Naive thymus-derived CD8-positive, alpha-beta T cell (primary cell): ENCODE measurements around the gene NOS1AP. TPM values are rescaled to one million over a fixed set of nuclear protein-coding genes. Genes with fewer than 3 reads are reported as not detected.
"Not testable (repeated sequence)": the region's sequence is repeated elsewhere in the genome, so short reads cannot be mapped to it uniquely, and the experiment has no call there.

Experiments
- ATAC-seq, 2 donors: fragments of 150-1000 bp; cut with Tn5 transposase in 1 of 2; sonication (Bioruptor Pico), chemical (Tn5 transposase) in 1 of 2; 1 replicate in 1 of 2; 2 replicates in 1 of 2; pipeline ENCODE4 v1.10.0; 2021; ENCODE audit warnings: mild to moderate bottlenecking in 2 of 2, moderate library complexity in 2 of 2
- POLR2A ChIA-PET: fragments of 350-600 bp; sonication (Branson Sonifier 250); formaldehyde crosslinking; loops from one replicate; lab custom pipeline; 2021; ENCODE audit warnings: antibody characterized with exemption; lab: Charles Lee
- DNase-seq, 10 donors: peaks; one replicate each; pipeline versions ENCODE4 v3.0.0 to v3.0.0-alpha.2; 2020 to 2022
- H3K27ac Mint-ChIP-seq, 10 donors: one replicate each; pipeline ENCODE4 v1.8.0; 2020 to 2022; ENCODE audit warnings: mild to moderate bottlenecking in 10 of 10, mixed read lengths in 10 of 10, moderate library complexity in 4 of 10, inconsistent platforms in 1 of 10
- H3K27me3 Mint-ChIP-seq, 5 donors: one replicate each; pipeline ENCODE4 v1.8.0; 2021 to 2022; ENCODE audit warnings: mixed read lengths in 5 of 5
- H3K36me3 Mint-ChIP-seq, 3 donors: one replicate each; pipeline ENCODE4 v1.8.0; 2020 to 2022; ENCODE audit warnings: mixed read lengths in 3 of 3, mild to moderate bottlenecking in 2 of 3, inconsistent platforms in 1 of 3
- H3K4me1 Mint-ChIP-seq, 4 donors: one replicate each; pipeline ENCODE4 v1.8.0; 2021 to 2022; ENCODE audit warnings: mixed read lengths in 4 of 4
- H3K4me3 Mint-ChIP-seq, 10 donors: one replicate each; pipeline ENCODE4 v1.8.0; 2020 to 2022; ENCODE audit warnings: mild to moderate bottlenecking in 10 of 10, mixed read lengths in 10 of 10, moderate library complexity in 6 of 10, inconsistent platforms in 1 of 10
- H3K9me3 Mint-ChIP-seq, 9 donors: one replicate each; pipeline ENCODE4 v1.8.0; 2020 to 2022; ENCODE audit warnings: mixed read lengths in 9 of 9, mild to moderate bottlenecking in 3 of 9, inconsistent platforms in 1 of 9, moderate library complexity in 1 of 9
- polyA plus RNA-seq, 3 donors: library from polyadenylated mRNA; unstranded; fragments of 300-500 nt; fragmentation: Illumina TruSeq; gene quantifications; one replicate each; pipeline ENCODE4 v1.2.3, GENCODE V29; 2021
- total RNA-seq, 8 experiments: library from RNA in 2 of 8; stranded (reverse) in 2 of 8; gene quantifications; one replicate each; pipeline ENCODE4 v1.2.3 and lab custom pipeline; 2021 to 2026

The NOS1AP gene
- total and polyA plus RNA-seq, 5 experiments from 2014 or later, result not detected

DNA sequence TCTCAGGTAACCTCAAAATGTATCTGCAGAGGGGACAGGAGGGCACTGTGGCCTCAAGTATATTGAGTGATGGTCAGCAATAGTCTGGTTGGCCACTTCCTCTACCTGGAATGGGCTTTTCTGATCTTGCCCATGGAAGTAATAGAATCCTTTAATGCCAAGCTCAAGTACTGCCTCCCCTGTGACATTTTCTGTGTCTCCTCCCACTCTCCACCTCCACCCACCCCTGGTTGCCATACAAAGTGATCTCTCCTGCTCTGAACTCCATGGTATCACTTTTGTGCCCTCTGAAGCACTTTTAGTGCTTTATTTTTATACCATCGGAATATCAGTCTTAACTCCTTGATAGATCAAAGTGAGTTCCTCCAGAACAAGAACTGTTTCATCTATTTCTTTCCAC, 9.2 kb upstream of the NOS1AP start:
- POLR2A ChIA-PET, result interaction anchor here (1.2 kb wide), 1 partner anchor 10 kb away, joined by 3 read pairs; no protein-coding TSS in a partner anchor
- H3K9me3 Mint-ChIP-seq, result no peaks in the 10 kb centered on the region
- no peak overlapping the region for H3K27ac Mint-ChIP-seq
- no peak for DNase-seq
- H3K36me3 Mint-ChIP-seq, result no peaks in the 10 kb centered on the region
- no peak overlapping the region for H3K4me3 Mint-ChIP-seq
- H3K4me1 Mint-ChIP-seq, result peaks cover 0 to under 1% (median 0%) of the 10 kb centered on the region in 4 donors
- ATAC-seq, result no peak
- H3K27me3 Mint-ChIP-seq, result peaks cover 6 to 38% (median 26%) of the 10 kb centered on the region in 5 donors

DNA sequence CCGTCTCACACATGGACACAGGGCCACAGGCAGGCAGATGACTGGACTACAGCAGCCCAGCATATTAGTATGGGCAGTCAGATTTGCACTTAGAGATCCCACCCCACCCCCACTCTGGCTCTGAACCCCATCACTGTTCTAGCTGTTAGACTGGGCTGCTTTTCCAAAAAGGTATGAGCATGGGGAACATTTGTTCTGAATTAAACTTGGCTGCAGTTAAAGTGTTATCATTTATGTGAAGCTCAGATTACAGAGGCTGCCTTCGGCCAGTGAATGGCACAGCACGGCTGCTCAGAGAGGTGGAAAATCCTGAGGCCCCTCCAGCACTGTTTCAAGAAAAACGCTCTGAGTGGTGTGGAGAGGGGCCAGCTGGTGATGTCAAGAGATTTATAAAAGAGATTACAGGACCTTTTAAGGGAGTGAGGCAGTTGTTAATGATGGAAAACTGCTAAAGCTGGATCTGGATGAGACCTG, 6.9 kb upstream of the NOS1AP start:
- ATAC-seq (no peak), DNase-seq (no peak)
- Mint-ChIP-seq H3K27me3 (peaks cover 11 to 51% (median 31%) of the 10 kb centered on the region in 5 donors), H3K36me3 (no peaks in the 10 kb centered on the region), H3K4me1 (peaks cover 0 to 2% (median 0%) of the 10 kb centered on the region in 4 donors), H3K4me3 (no peak overlapping the region), H3K9me3 (no peaks in the 10 kb centered on the region), H3K27ac (no peak overlapping the region)
- POLR2A ChIA-PET, result no interaction called here

DNA sequence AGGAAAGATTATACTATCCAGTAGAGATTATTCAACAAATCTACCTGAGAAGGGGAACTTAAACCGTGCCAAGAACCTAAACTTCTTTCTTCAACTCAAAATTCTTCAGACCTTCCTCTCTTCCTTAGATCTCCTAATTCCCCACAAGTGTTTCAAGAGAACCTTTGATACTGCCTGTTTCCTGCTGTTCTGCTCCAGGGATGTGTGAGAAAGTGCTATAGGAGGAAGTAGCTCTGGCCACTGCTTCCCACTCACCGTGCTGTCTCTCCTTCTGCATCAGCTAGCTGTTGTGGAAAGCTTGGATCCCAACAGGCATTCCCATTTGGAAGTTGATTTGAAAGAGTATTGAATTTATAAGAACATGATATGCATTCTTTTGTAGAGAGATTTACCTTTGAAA, 4.5 kb upstream of the NOS1AP start:
- POLR2A ChIA-PET, result no interaction called here
- no peaks in the 10 kb centered on the region for H3K36me3 Mint-ChIP-seq
- ATAC-seq (no peak), DNase-seq (no peak)
- H3K27me3 Mint-ChIP-seq, result peaks cover 17 to 66% (median 38%) of the 10 kb centered on the region in 5 donors
- no peak overlapping the region for H3K27ac Mint-ChIP-seq
- no peaks in the 10 kb centered on the region for H3K9me3 Mint-ChIP-seq
- H3K4me1 Mint-ChIP-seq, result peaks cover 0 to 9% (median 8%) of the 10 kb centered on the region in 4 donors
- H3K4me3 Mint-ChIP-seq, result no peak overlapping the region

DNA sequence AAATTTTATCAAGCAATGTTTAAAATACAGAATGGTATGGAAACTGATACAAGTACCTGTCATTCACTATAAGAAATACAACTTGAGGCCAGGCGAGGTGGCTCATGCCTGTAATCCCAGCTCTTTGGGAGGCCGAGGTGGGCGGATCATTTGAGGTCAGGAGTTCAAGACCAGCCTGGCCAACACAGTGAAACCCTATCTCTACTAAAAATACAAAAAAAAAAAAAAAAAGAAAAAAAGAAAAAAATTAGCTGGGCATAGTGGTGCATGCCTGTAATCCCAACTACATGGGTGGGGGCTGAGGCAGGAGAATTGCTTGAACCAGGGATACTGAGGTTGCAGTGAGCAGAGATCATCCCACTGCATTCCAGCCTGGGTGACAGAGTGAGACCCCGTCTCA, 2.7 kb upstream of the NOS1AP start:
- peaks cover 26 to 74% (median 48%) of the 10 kb centered on the region in 5 donors for H3K27me3 Mint-ChIP-seq
- H3K9me3 Mint-ChIP-seq, H3K36me3 Mint-ChIP-seq, H3K4me3 Mint-ChIP-seq, POLR2A ChIA-PET, DNase-seq, H3K27ac Mint-ChIP-seq, ATAC-seq: not testable (repeated sequence)
- peaks cover 0 to 18% (median 15%) of the 10 kb centered on the region in 4 donors for H3K4me1 Mint-ChIP-seq

DNA sequence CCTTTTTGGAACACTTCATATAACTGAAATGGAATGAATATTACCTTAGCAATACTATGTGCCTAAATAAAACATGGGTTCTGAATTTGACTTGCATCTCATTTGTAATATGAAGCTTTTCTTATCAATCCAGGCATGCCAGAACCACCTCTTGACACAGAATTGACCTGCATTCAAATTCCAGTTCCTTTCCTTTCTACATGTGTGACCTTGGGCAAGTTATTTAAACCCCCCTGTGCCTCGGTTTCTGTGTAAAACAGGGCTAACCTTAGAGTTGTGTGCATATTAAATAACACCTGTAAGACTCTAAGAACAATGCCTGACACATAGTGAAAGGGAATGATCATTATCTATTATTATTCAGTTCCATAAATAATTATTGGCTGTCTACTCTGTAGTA, 2.0 kb upstream of the NOS1AP start:
- POLR2A ChIA-PET, result no interaction called here
- Mint-ChIP-seq H3K9me3 (no peaks in the 10 kb centered on the region), H3K4me3 (no peak overlapping the region), H3K36me3 (no peaks in the 10 kb centered on the region), H3K27ac (no peak overlapping the region), H3K27me3 (peaks cover 24 to 74% (median 49%) of the 10 kb centered on the region in 5 donors), H3K4me1 (peaks cover 0 to 18% (median 15%) of the 10 kb centered on the region in 4 donors)
- ATAC-seq, result no peak
- no peak for DNase-seq

DNA sequence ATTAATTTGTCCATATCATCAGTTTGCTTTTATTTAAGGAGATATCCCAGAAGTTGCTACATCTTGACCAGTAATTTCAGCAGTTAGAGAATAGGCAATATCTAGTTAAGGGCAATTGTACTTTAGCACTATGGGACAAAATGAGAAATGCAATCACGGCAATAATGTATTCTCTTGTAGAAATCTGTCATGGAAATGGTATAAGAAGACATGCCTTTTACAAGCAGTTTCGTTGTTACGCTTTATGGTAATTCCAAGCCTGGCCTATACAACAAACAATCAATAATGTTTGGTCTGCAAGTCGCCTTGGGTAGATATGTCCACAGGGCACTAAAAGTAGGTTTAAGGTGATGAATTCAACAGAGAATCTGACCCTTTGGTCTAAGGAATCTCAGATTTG, 1.2 kb upstream of the NOS1AP start:
- Mint-ChIP-seq H3K4me3 (peak overlapping the region in 5 of 10 donors; percentile 61 to 81 (median 70)), H3K27me3 (peaks cover 26 to 69% (median 54%) of the 10 kb centered on the region in 5 donors), H3K9me3 (no peaks in the 10 kb centered on the region), H3K36me3 (no peaks in the 10 kb centered on the region), H3K4me1 (peaks cover 0 to 18% (median 15%) of the 10 kb centered on the region in 4 donors), H3K27ac (no peak overlapping the region)
- POLR2A ChIA-PET, result no interaction called here
- ATAC-seq, result no peak
- DNase-seq, result no peak

DNA sequence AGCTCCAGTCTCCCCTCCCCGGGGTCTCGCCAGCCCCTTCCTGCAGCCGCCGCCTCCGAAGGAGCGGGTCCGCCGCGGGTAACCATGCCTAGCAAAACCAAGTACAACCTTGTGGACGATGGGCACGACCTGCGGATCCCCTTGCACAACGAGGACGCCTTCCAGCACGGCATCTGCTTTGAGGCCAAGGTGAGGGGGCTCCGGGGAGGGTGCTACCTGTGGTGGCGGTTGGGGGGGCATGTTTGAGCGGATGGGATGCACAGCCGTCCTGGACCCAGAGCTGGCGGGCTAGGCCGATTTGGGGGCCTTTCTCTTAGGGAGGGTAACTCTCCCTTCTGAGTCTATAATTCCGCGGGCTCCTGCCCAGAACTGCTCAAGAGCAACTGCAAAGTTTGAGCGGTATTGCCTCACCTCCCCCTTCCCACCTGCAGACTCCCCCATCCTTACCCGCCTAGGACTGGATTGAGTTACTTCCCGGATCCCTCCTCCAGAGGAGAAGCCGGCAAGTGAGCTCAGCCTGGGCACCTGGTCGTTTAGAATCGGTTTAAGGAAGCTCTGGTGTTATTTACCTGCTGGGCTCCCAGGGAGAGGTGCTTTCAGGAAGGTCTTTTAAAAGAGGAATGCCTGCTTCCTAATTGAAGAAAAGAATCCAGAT, 730 bp downstream of the NOS1AP start:
- peak overlapping the region; percentile 78 to 91 (median 86) for H3K4me3 Mint-ChIP-seq
- ATAC-seq (peak; percentile 5 to 22), DNase-seq (peak in 5 of 10 donors; percentile 0 to 25 (median 15))
- H3K27me3 Mint-ChIP-seq, result peaks cover 33 to 68% (median 58%) of the 10 kb centered on the region in 5 donors
- peak overlapping the region in 4 of 10 donors; percentile 27 to 71 (median 42) for H3K27ac Mint-ChIP-seq
- POLR2A ChIA-PET, result interaction anchor here (1.2 kb wide), 1 partner anchor 11 kb away, joined by 3 read pairs; no protein-coding TSS in a partner anchor
- H3K9me3 Mint-ChIP-seq, result no peaks in the 10 kb centered on the region
- peaks cover 0 to 18% (median 15%) of the 10 kb centered on the region in 4 donors for H3K4me1 Mint-ChIP-seq
- H3K36me3 Mint-ChIP-seq, result no peaks in the 10 kb centered on the region

DNA sequence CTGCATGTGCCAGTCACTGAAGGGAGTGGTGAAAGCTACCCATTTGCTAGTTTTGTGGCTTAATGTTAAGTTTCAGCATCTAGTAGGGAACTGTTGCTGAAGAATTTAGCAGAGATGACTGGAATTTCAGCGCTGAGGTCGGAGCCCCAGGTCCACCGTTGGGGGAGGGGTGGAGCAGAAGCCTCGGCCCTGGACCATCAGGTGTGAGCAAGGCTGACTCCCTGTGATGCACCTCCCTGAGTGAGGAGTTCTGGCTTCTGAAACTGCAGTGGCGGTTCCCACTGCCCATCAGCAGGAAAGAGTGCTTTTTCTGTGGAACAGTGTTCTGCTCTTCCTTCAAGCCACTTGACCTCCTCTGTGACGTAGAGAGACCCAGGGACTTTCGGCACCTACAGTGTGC, 1.3 kb downstream of the NOS1AP start:
- POLR2A ChIA-PET, result interaction anchor here (1.2 kb wide), 1 partner anchor 11 kb away, joined by 3 read pairs; no protein-coding TSS in a partner anchor
- Mint-ChIP-seq H3K27ac (no peak overlapping the region), H3K4me1 (peaks cover 0 to 18% (median 14%) of the 10 kb centered on the region in 4 donors), H3K9me3 (no peaks in the 10 kb centered on the region), H3K36me3 (no peaks in the 10 kb centered on the region), H3K4me3 (peak overlapping the region; percentile 78 to 91 (median 86)), H3K27me3 (peaks cover 30 to 68% (median 59%) of the 10 kb centered on the region in 5 donors)
- ATAC-seq (no peak), DNase-seq (no peak)

DNA sequence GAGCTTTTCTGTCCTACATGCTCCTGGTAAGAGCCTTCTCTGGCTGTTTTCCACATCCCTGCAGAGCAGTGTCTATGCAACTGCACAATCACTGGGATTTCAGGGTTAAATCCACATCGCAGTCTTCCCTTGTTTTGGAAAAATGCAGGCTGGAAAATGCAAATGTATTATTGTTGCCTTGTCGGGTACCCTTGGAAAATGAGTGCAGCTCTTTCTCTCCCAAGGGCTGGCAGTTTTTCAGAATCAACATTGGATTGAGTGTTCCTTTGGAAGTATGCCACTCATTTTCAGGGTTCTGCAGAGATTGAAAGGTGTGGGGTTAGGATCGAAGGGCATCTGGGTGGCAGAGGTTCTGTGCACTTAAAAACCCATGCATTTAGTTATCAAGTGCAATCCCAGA, 3.2 kb downstream of the NOS1AP start:
- Mint-ChIP-seq H3K4me1 (peaks cover 0 to 18% (median 14%) of the 10 kb centered on the region in 4 donors), H3K36me3 (no peaks in the 10 kb centered on the region), H3K27me3 (peaks cover 37 to 71% (median 60%) of the 10 kb centered on the region in 5 donors), H3K9me3 (no peaks in the 10 kb centered on the region), H3K27ac (no peak overlapping the region), H3K4me3 (no peak overlapping the region)
- DNase-seq (no peak), ATAC-seq (no peak)
- POLR2A ChIA-PET, result no interaction called here

DNA sequence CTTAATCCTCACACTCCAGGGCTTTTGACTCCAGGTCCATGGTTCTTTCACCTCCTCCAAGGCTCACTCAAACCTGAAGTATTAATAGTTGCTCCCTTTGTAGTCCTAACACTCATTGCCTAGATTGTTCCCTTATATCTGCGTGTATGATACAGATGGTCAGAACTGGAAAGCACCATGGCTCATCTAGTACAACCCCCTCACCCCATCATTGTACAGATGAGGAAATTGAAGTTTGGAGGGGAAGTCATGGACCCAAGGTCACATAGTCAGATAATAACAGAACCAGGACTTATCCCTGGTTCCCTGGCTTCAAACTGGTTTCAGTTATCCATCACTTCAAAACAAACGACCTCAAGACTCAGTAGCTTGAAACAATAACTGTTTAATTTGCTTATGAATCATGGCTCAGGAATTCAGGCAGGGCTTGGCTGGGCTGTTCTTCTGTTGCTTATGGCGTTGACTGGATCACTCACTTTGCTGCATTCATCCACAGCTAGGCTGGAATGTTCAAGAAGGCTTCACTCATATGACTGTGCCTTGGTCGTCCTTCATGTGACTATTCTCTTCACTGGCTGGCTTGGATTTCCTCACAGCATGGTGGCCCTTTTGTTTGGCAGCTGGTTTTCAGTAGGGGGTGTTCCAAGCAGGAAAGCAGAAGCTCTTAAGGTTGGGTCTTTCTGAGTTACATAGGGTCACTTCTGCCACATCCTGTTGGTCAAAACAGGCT, 5.0 kb downstream of the NOS1AP start:
- Mint-ChIP-seq H3K27ac (no peak overlapping the region), H3K36me3 (no peaks in the 10 kb centered on the region), H3K27me3 (peaks cover 40 to 73% (median 63%) of the 10 kb centered on the region in 5 donors), H3K4me1 (peaks cover 0 to 11% (median 8%) of the 10 kb centered on the region in 4 donors), H3K9me3 (no peaks in the 10 kb centered on the region), H3K4me3 (no peak overlapping the region)
- no peak for ATAC-seq
- no peak for DNase-seq
- POLR2A ChIA-PET, result no interaction called here

DNA sequence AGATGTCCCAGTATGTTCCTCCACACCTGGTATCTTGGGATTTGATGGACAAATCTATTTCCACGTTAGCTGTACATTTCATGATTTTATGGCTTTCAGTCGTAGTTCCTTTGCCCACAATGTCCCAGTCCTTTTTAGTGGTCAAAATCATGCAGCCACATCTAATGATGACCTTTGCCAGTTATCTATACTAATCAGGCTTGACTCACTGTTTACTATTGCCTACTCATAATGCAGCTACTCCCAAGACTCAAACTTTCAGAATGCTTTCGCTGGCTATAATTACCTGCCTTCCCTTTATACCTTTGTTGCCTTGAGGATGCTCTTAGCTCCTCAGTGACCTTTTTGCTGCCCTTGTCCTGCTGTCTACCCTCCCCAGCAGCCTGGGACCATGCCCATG, 6.4 kb downstream of the NOS1AP start:
- no peak for ATAC-seq
- Mint-ChIP-seq H3K27ac (peak overlapping the region in 1 of 10 donors; percentile 4), H3K4me3 (no peak overlapping the region), H3K9me3 (no peaks in the 10 kb centered on the region), H3K27me3 (peaks cover 40 to 69% (median 57%) of the 10 kb centered on the region in 5 donors), H3K4me1 (peaks cover 0 to 3% (median 1%) of the 10 kb centered on the region in 4 donors), H3K36me3 (no peaks in the 10 kb centered on the region)
- no peak for DNase-seq
- POLR2A ChIA-PET, result no interaction called here

DNA sequence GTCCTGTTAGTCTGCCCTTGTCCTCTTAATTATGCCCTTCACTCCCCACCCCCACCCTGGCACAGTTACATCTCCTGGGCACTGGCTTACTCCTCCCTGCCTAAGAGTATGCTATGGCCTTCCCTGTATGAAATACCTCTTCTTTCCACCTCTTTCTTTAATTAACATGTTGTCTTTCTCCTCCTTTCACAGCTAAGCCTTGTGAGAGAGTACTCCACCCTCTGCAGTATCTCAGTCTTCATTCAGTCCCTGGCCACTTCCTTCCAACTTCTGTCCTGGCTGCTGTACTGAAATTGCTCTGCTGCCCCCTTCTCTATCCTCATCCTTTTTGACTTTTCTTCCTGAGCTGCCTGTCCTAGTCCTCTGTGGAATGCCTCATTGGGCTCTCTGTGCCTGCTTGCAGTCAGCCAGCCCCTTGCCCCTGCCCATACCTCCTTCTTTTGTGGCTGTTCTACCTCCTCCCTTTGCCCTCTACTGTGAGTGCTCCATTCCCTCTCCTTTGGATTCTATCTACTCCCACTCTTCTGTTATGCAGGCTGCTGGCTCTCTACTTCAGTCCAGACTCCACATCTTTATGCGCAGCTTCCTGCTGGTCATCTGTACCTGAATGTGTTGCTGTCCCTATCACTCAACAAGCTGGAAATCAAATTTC, 8.3 kb downstream of the NOS1AP start:
- H3K27ac Mint-ChIP-seq, result no peak overlapping the region
- no peaks in the 10 kb centered on the region for H3K9me3 Mint-ChIP-seq
- H3K4me1 Mint-ChIP-seq, result no peaks in the 10 kb centered on the region

More for the DNA sequence above, 8.3 kb downstream of the NOS1AP start:
- DNase-seq (no peak), ATAC-seq (no peak)
- POLR2A ChIA-PET, result no interaction called here
- Mint-ChIP-seq H3K4me3 (no peak overlapping the region), H3K27me3 (peaks cover 33 to 57% (median 47%) of the 10 kb centered on the region in 5 donors), H3K36me3 (no peaks in the 10 kb centered on the region)
